SK-N-SH (cell line): ENCODE data around the gene MYO16.

Source experiments
- CTCF ChIP-seq: fragments of 200-600 bp; sonication (generic); IDR thresholded peaks from 2 replicates; pipeline ENCODE4 v1.6.1; 2017; ENCODE audit warnings: antibody characterized with exemption, mild to moderate bottlenecking, moderate library complexity
- GABPA ChIP-seq: IDR thresholded peaks from 2 replicates; pipeline ENCODE4 v1.4.0; 2012; ENCODE audit warnings: low read depth, mild to moderate bottlenecking
- IRF3 ChIP-seq: fragments of 150-350 bp; IDR thresholded peaks from 2 replicates; pipeline ENCODE4 v1.6.1; 2016; ENCODE audit warnings: mild to moderate bottlenecking, low read depth, low read length
- MAX ChIP-seq: IDR thresholded peaks from 2 replicates; pipeline ENCODE4 v1.4.0; 2012; ENCODE audit warnings: low read depth
- NRF1 ChIP-seq: IDR thresholded peaks from 2 replicates; pipeline ENCODE4 v1.6.1; 2012; ENCODE audit warnings: low read depth, mild to moderate bottlenecking, low read length
- RAD21 ChIP-seq: IDR thresholded peaks from 2 replicates; pipeline ENCODE4 v1.6.1; 2012; ENCODE audit warnings: mild to moderate bottlenecking, low read length
- RCOR1 ChIP-seq: fragments of 150-350 bp; IDR thresholded peaks from 2 replicates; pipeline ENCODE4 v1.6.1; 2017; ENCODE audit warnings: antibody characterized with exemption, low read length
- RXRA ChIP-seq: IDR thresholded peaks from 2 replicates; pipeline ENCODE4 v1.4.0; 2012; ENCODE audit warnings: low read depth, mild to moderate bottlenecking, borderline replicate concordance
- TAF1 ChIP-seq: IDR thresholded peaks from 2 replicates; pipeline ENCODE4 v1.6.1; 2012; ENCODE audit warnings: low read depth, mild to moderate bottlenecking, low read length, moderate library complexity, borderline replicate concordance
- USF2 ChIP-seq: fragments of 150-350 bp; IDR thresholded peaks from 2 replicates; pipeline ENCODE4 v1.6.1; 2017; ENCODE audit warnings: antibody characterized with exemption, low read length, low read depth, borderline replicate concordance
- YY1 ChIP-seq: IDR thresholded peaks from 2 replicates; pipeline ENCODE4 v1.4.0; 2012; ENCODE audit warnings: low read depth, mild to moderate bottlenecking

GRCh38 chr13:108624108-108624507, 5.3 kb upstream of the MYO16 start:
- TF ChIP-seq CTCF (no peak), GABPA (no peak), YY1 (no peak), MAX (no peak), TAF1 (no peak), USF2 (no peak), RCOR1 (no peak), RAD21 (no peak), RXRA (no peak), NRF1 (no peak), IRF3 (no peak)
